ENCODE measurements around the gene HINT3. TPM values are rescaled to one million over a fixed set of nuclear protein-coding genes. Genes with fewer than 3 reads are reported as not detected.
A peak's percentile ranks its signal among the peaks of the same experiment; 100 is the strongest.

HINT3 gene
- total and polyA plus RNA-seq, 11 donors, result 8.1 to 40.0 (median 33.8) TPM

GRCh38 chr6:125957845-125958244 is 1.3 kb downstream of the HINT3 start:
- WGBS, 4 donors, result 41 to 51% (median 45%) methylated on average over 4 of the region's 4 CpGs
- ATAC-seq (peak in 1 of 4 donors; percentile 35), DNase-seq (no peak)
- Histone ChIP-seq H3K4me1 (peaks cover 0 to 32% (median 22%) of the 10 kb centered on the region in 12 donors), H3K27me3 (no peaks in the 10 kb centered on the region), H3K9me3 (no peaks in the 10 kb centered on the region), H3K4me3 (peak overlapping the region; percentile 71 to 94 (median 85)), H3K27ac (peak overlapping the region in 8 of 12 donors; percentile 90 to 97 (median 93)), H3K36me3 (peaks cover 0 to 5% (median 0%) of the 10 kb centered on the region in 9 donors)
- no peak for TF ChIP-seq POLR2A (IDR thresholded peaks at IDR 0.05)
- TF ChIP-seq CTCF (IDR thresholded peaks at IDR 0.05), result no peak
- intact Hi-C loops (cut with DNase I), result loop anchor here (2.0 to 10.0 kb wide), 14 partner anchors 36 to 653 kb away; partner anchors contain the start of genes HDDC2 (in 2 of the 10) and NCOA7 (in 2 of the 10)

- no peak overlapping the region for H3K27ac ChIP-seq
- DNase-seq (no peak), ATAC-seq (no peak)
- no peaks in the 10 kb centered on the region for H3K27me3 ChIP-seq
- H3K4me1 ChIP-seq, result peaks cover 0 to 32% (median 23%) of the 10 kb centered on the region in 12 donors
- TF ChIP-seq CTCF (IDR thresholded peaks at IDR 0.05) (no peak), POLR2A (IDR thresholded peaks at IDR 0.05) (no peak)
- H3K36me3 ChIP-seq, result peaks cover 0 to 5% (median 0%) of the 10 kb centered on the region in 9 donors
- WGBS, 4 donors, result 89 to 92% (median 91%) methylated on average over 4 of the region's 4 CpGs
- intact Hi-C loops (cut with DNase I), result loop anchor here in 9 of 10 donors (5.0 to 10.0 kb wide), 11 partner anchors 37 to 654 kb away; partner anchors contain the start of genes HDDC2 (in 2 of the 9) and NCOA7 (in 1 of the 9)
- no peaks in the 10 kb centered on the region for H3K9me3 ChIP-seq
- H3K4me3 ChIP-seq, result no peak overlapping the region
Observed at GRCh38 chr6:125959041-125959440, 2.5 kb downstream of the HINT3 start.

DNA sequence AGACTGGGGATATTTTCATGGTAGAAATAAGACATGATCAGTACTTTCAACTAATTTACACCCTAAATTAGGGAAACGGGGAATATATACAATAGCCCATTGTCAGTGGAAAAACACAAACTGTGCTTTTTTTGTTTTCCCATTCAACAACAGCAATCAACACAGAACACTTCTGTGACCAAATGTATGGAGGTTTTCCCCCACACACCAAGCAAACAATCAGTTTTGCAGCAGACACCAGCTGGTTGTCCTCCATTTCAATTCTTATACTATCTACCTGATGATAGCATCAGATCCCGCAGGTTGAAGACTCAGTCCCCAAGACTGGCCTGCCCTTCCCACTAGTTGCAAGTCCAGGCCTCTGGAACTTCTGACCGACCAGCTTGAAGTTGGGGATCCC is 4.5 kb downstream of the HINT3 start:
- intact Hi-C loops (cut with DNase I), result loop anchor here in 2 of 10 donors (10.0 kb wide), 2 partner anchors 86 to 96 kb away; no protein-coding TSS in a partner anchor
- no peak overlapping the region for H3K4me3 ChIP-seq
- peaks cover 0 to 29% (median 19%) of the 10 kb centered on the region in 12 donors for H3K4me1 ChIP-seq
- DNase-seq (no peak), ATAC-seq (no peak)
- H3K9me3 ChIP-seq, result no peaks in the 10 kb centered on the region
- 89 to 98% (median 93%) methylated on average over 3 of the region's 3 CpGs for WGBS, 4 donors
- H3K27ac ChIP-seq, result no peak overlapping the region
- H3K36me3 ChIP-seq, result peaks cover 0 to 5% (median 0%) of the 10 kb centered on the region in 9 donors
- no peak for TF ChIP-seq POLR2A (IDR thresholded peaks at IDR 0.05)
- TF ChIP-seq CTCF (IDR thresholded peaks at IDR 0.05), result no peak
- H3K27me3 ChIP-seq, result no peaks in the 10 kb centered on the region

DNA sequence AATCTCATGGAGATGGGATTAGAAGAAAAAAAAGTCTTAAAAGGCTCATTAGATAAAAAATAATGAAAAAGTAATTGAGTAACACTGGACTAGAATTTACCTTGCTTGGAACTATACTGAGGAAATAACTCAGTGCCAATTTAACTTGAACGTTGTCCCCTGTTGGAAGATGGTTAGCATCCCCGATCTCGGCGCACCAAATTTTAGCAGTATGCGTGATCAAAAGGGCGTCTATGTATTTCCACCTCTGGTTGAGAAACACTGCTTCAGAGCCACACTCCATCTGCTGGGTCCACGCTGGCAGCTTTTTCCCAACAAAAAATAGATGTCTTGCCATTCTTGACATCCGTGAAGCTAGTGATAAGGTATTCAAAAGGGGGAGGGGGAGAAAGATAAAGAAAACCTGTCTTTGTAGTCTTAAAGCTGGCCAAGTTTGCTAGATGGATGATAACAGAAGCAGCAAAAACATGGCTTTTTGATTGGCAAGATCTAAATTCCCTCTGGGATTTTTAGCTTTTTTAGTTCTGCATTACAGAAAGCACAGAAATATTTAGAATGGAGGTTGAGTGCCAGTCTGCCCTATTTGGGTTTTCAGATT is 6.4 kb downstream of the HINT3 start:
- Histone ChIP-seq H3K4me1 (peaks cover 0 to 19% (median 12%) of the 10 kb centered on the region in 12 donors), H3K4me3 (no peak overlapping the region), H3K36me3 (peaks cover 0 to 19% (median 7%) of the 10 kb centered on the region in 9 donors), H3K27ac (no peak overlapping the region), H3K27me3 (no peaks in the 10 kb centered on the region), H3K9me3 (no peaks in the 10 kb centered on the region)
- 75 to 82% (median 80%) methylated on average over 8 of the region's 8 CpGs for WGBS, 4 donors
- intact Hi-C loops (cut with DNase I), result loop anchor here in 3 of 10 donors (2.0 to 10.0 kb wide), 3 partner anchors 14 to 98 kb away; no protein-coding TSS in a partner anchor
- no peak for TF ChIP-seq POLR2A (IDR thresholded peaks at IDR 0.05)
- TF ChIP-seq CTCF (IDR thresholded peaks at IDR 0.05), result no peak
- DNase-seq (no peak), ATAC-seq (no peak)

Data from heart left ventricle (tissue), 16 donors.